Adrenal gland (tissue), 12 donors: ENCODE measurements around the gene B3GALT2. TPM values are rescaled to one million over a fixed set of nuclear protein-coding genes. Genes with fewer than 3 reads are reported as not detected.

Experiments
- DNase-seq, 7 donors: peaks; one replicate each; pipeline ENCODE4 v3.0.0-alpha.2; 2019 to 2020
- H3K27ac ChIP-seq, 5 donors: fragments of 200-600 bp; sonication (generic) in 4 of 5; 1 replicate in 3 of 5; 2 replicates in 2 of 5; pipeline versions ENCODE4 v1.5.1 to v1.8.0; 2016 to 2020; ENCODE audit warnings: mild to moderate bottlenecking in 1 of 5
- H3K27me3 ChIP-seq: fragments of 200-600 bp; 2 replicates; pipeline ENCODE4 v1.8.0; 2021
- H3K36me3 ChIP-seq, 2 donors: fragments of 200-600 bp; replicated peaks in 1 of 2; 1 replicate in 1 of 2; 2 replicates in 1 of 2; pipeline versions ENCODE4 v1.5.1 to v1.8.0; 2018 to 2022
- H3K4me1 ChIP-seq, 2 donors: fragments of 200-600 bp; replicated peaks in 1 of 2; 1 replicate in 1 of 2; 2 replicates in 1 of 2; pipeline versions ENCODE4 v1.5.1 to v1.8.0; 2018 to 2021
- H3K4me3 ChIP-seq, 4 donors: fragments of 200-600 bp; sonication (generic) in 3 of 4; one replicate each; pipeline ENCODE4 v1.5.1; 2016 to 2018
- H3K9me3 ChIP-seq, 3 donors: fragments of 200-600 bp; sonication (generic) in 1 of 3; replicated peaks in 1 of 3; 1 replicate in 2 of 3; 2 replicates in 1 of 3; pipeline versions ENCODE4 v1.5.1 to v1.8.0; 2016 to 2021
- POLR2A ChIP-seq, 2 donors: fragments of 450-650 bp; IDR thresholded peaks; one replicate each; pipeline ENCODE4 v1.6.1; 2017; ENCODE audit warnings: antibody characterized with exemption in 2 of 2, mild to moderate bottlenecking in 2 of 2, moderate library complexity in 1 of 2
- WGBS, 4 donors: extraction: QIAGEN DNeasy Blood & Tissue Kit in 2 of 4; methylation state at CpG; one replicate each; pipeline versions ENCODE4 v1.1.5 to v1.1.7; 2013 to 2017; 5-methylcytosine and 5-hydroxymethylcytosine counted together
- intact Hi-C, 2 donors: fragments of 100-400 bp; cut with DNase I; formaldehyde crosslinking; loops; one replicate each; pipeline versions ENCODE4 v1.14.1 to v1.15.0; 2022 to 2023
- polyA plus RNA-seq, 3 donors: library from polyadenylated mRNA; stranded (reverse); fragments of 200-250 nt in 2 of 3; fragments of 350-450 nt in 1 of 3; fragmentation: Illumina TruSeq in 1 of 3; extraction: RNeasy Lipid Tissue Mini Kit (QIAGEN cat#74804) in 1 of 3; gene quantifications; one replicate each; pipeline ENCODE4 v1.2.3, GENCODE V29; 2013 to 2014
- total RNA-seq, 9 donors: library from RNA; depleted of rRNA in 4 of 9; stranded (reverse); fragments of >200 nt in 4 of 9; fragments of 120-200 nt in 1 of 9; fragmentation: NEBNext Ultra II Directional in 1 of 9; extraction: Animal tissue kit (Norgen Biotek cat#: 25700) in 1 of 9; gene quantifications; one replicate each; pipeline versions ENCODE4 v1.1.0 to v1.2.4, GENCODE V29; 2013 to 2023
- TF ChIP-seq, protein P1 (sequence below), 6 experiments: fragments of 450-650 bp in 4 of 6; fragments of 200-600 bp in 2 of 6; sonication (generic) in 1 of 6; IDR thresholded peaks; 1 replicate in 5 of 6; 2 replicates in 1 of 6; pipeline versions ENCODE4 v1.5.1 to v1.8.0; 2016 to 2021; ENCODE audit warnings: antibody characterized with exemption in 6 of 6, mild to moderate bottlenecking in 2 of 6, moderate library complexity in 1 of 6
- donor health status: healthy with polysubstance abuse.
- donor health status: Bipolar disorder and iron deficiency.
- donor health status: DM: yes; HTN: yes; CAD: no.
- donor health status: DM: no; HTN: no; CAD: no.
- donor health status: DM: no; HTN: no; CAD: no.
- donor health status: DM: yes; HTN: yes; CAD: no.

The B3GALT2 gene
- total and polyA plus RNA-seq, 12 donors, result 0.21 to 6.3 (median 0.99) TPM

DNA sequence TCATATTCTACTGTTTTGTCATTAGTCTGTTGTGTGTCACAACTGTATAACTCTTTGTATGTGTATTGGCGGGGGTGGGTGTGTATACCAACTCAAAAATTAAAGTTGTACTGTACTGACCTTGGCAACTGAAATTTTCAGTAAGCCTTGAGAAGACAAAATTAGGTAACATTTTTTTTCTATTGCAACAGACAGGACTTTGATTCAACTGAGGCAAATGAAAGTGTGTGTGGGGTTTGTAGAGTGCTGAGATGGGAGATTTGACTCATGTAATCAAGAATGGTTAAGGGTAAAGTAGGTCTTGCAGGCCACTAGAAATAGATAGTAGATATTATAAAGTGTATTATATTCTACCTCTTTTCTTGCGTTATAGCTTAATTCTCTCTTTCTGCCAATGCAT lies 14.6 kb upstream of the B3GALT2 start:
- no peak for DNase-seq
- 86 to 98% (median 94%) methylated on average over 2 of the region's 2 CpGs for WGBS, 4 donors
- H3K9me3 ChIP-seq, result no peaks in the 10 kb centered on the region
- no peak overlapping the region for H3K4me3 ChIP-seq
- H3K36me3 ChIP-seq, result no peaks in the 10 kb centered on the region
- H3K27ac ChIP-seq, result no peak overlapping the region
- H3K4me1 ChIP-seq, result no peaks in the 10 kb centered on the region
- no peaks in the 10 kb centered on the region for H3K27me3 ChIP-seq
- intact Hi-C loops, result no loop called here
- TF ChIP-seq POLR2A (IDR thresholded peaks at IDR 0.05), result no peak
- TF ChIP-seq, protein P1, sequence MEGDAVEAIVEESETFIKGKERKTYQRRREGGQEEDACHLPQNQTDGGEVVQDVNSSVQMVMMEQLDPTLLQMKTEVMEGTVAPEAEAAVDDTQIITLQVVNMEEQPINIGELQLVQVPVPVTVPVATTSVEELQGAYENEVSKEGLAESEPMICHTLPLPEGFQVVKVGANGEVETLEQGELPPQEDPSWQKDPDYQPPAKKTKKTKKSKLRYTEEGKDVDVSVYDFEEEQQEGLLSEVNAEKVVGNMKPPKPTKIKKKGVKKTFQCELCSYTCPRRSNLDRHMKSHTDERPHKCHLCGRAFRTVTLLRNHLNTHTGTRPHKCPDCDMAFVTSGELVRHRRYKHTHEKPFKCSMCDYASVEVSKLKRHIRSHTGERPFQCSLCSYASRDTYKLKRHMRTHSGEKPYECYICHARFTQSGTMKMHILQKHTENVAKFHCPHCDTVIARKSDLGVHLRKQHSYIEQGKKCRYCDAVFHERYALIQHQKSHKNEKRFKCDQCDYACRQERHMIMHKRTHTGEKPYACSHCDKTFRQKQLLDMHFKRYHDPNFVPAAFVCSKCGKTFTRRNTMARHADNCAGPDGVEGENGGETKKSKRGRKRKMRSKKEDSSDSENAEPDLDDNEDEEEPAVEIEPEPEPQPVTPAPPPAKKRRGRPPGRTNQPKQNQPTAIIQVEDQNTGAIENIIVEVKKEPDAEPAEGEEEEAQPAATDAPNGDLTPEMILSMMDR (IDR thresholded peaks at IDR 0.05), result no peak

DNA sequence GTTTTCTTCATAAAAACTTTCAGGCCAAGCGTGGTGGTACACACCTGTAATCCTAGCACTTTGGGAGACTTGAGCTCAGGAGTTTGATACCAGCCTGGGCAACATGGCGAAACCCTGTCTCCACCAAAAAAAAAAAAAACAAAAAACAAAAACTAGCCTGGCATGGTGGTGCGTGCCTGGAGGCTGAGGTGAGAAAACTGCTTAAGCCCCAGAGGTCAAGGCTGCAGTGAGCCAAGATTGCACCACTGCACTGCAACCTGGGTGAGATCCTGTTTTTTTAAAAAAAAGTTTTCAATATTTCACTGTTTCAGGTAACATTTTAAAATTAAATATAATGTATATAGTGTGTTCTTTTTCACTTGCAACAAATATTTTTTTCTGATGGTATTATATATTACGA lies 13.5 kb upstream of the B3GALT2 start:
- H3K4me3 ChIP-seq, result no peak overlapping the region
- H3K36me3 ChIP-seq, result no peaks in the 10 kb centered on the region
- no peaks in the 10 kb centered on the region for H3K27me3 ChIP-seq
- no peak for DNase-seq
- 88 to 91% (median 89%) methylated on average over 4 of the region's 4 CpGs for WGBS, 4 donors
- no peak overlapping the region for H3K27ac ChIP-seq
- intact Hi-C loops, result no loop called here
- TF ChIP-seq POLR2A (IDR thresholded peaks at IDR 0.05), result no peak
- TF ChIP-seq, protein P1 (IDR thresholded peaks at IDR 0.05), result no peak
- no peaks in the 10 kb centered on the region for H3K4me1 ChIP-seq
- H3K9me3 ChIP-seq, result no peaks in the 10 kb centered on the region

DNA sequence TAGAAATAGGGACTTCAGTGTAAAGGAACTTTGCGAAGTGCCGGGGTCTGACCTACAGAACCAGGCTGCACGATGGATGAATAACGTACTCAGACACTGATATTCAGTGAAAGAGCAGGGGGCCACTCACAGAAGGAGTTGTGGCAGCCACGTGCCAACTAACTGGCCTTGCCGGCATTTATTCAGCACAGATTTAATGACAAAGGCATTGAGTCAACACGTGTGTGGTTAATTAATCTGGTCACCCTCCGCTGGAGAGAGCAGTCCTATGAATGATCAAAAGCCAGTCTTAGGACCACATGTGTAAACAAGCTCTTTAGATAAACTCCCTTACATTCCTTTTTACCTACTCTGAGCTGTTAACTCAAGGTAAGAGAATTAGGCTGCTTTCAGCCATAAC lies 6.2 kb upstream of the B3GALT2 start:
- no peak overlapping the region for H3K27ac ChIP-seq
- H3K4me1 ChIP-seq, result peaks cover 14 to 30% of the 10 kb centered on the region in 2 donors
- no peak for DNase-seq
- no peak overlapping the region for H3K4me3 ChIP-seq
- TF ChIP-seq, protein P1 (IDR thresholded peaks at IDR 0.05), result no peak
- no peak for TF ChIP-seq POLR2A (IDR thresholded peaks at IDR 0.05)
- no peaks in the 10 kb centered on the region for H3K36me3 ChIP-seq
- 96 to 98% (median 97%) methylated on average over 8 of the region's 8 CpGs for whole genome bisulfite sequencing, 4 donors
- intact Hi-C loops, result no loop called here
- H3K9me3 ChIP-seq, result no peaks in the 10 kb centered on the region
- no peaks in the 10 kb centered on the region for H3K27me3 ChIP-seq

DNA sequence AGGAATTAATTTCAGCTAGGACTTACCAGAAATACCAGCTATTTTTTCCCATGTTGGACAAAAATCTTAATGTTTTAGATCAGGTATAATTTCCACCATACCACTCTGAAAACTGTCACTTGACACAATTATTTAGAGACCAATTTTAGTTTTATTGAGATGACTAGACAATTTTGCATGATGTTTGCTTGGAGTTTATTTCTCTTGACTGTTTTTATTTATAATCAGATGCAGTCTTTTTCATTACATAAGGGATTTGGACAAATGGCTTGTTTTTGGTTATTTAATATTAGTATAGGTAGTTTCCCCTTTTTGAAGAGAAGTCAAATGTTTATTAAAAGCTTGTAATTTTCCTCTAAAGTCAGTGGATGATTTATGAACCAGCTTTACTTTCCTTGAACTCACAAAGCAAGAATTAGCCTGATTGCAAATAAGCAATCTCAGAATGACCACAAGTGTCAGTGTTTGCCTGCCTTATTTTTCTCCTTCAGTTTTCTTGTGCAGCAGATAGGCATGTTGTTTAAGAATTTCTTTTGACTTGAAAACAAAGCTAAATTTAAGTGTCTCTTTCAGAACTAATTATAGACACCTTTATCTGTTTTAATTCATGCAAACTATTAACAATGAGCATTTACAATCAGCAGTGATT lies 3.8 kb upstream of the B3GALT2 start:
- Histone ChIP-seq H3K36me3 (no peaks in the 10 kb centered on the region), H3K4me1 (peaks cover 14 to 52% of the 10 kb centered on the region in 2 donors), H3K27me3 (no peaks in the 10 kb centered on the region), H3K9me3 (no peaks in the 10 kb centered on the region), H3K4me3 (no peak overlapping the region), H3K27ac (no peak overlapping the region)
- TF ChIP-seq, protein P1 (IDR thresholded peaks at IDR 0.05), result peak in 5 of 6 experiments; percentile 40 to 63 (median 48)
- no peak for TF ChIP-seq POLR2A (IDR thresholded peaks at IDR 0.05)
- no peak for DNase-seq
- intact Hi-C loops, result no loop called here
